Kidney (tissue), 14 donors: ENCODE data around the gene LRRN2. TPM values are rescaled to one million over a fixed set of nuclear protein-coding genes. Genes with fewer than 3 reads are reported as not detected.

Source experiments
- DNase-seq, 5 donors: peaks; one replicate each; pipeline ENCODE4 v3.0.0-alpha.2; 2013 to 2020
- FAIRE-seq: peaks from 2 replicates; lab custom pipeline; 2012; peaks lifted over from hg19 to GRCh38; lab: Jason Lieb, UNC
- H3K27ac ChIP-seq, 2 donors: one replicate each; pipeline ENCODE4 v1.7.0; 2013; ENCODE audit warnings: low read depth in 2 of 2, low read length in 2 of 2, inconsistent platforms in 1 of 2
- H3K27me3 ChIP-seq: one replicate; pipeline ENCODE4 v1.7.1; 2013; ENCODE audit warnings: low read length, inconsistent platforms; ENCODE audit not compliant: control insufficient read depth, insufficient read depth
- H3K36me3 ChIP-seq, 3 donors: one replicate each; pipeline versions ENCODE4 v1.7.0 to v1.7.1; 2013; ENCODE audit warnings: low read length in 3 of 3, control low read depth in 1 of 3, inconsistent platforms in 1 of 3; ENCODE audit not compliant: insufficient read depth in 3 of 3, control insufficient read depth in 2 of 3
- H3K4me1 ChIP-seq, 3 donors: one replicate each; pipeline versions ENCODE4 v1.7.0 to v1.7.1; 2013; ENCODE audit warnings: low read length in 3 of 3, inconsistent platforms in 1 of 3, low read depth in 1 of 3; ENCODE audit not compliant: control insufficient read depth in 2 of 3, insufficient read depth in 2 of 3
- H3K4me3 ChIP-seq, 3 donors: one replicate each; pipeline versions ENCODE4 v1.7.0 to v1.8.1; 2013; ENCODE audit warnings: low read length in 3 of 3, control low read depth in 1 of 3, inconsistent platforms in 1 of 3
- H3K9ac ChIP-seq, 3 donors: one replicate each; pipeline versions ENCODE4 v1.7.0 to v1.7.1; 2013; ENCODE audit warnings: low read length in 3 of 3, control low read depth in 1 of 3, inconsistent platforms in 1 of 3
- H3K9me3 ChIP-seq, 3 donors: one replicate each; pipeline versions ENCODE4 v1.7.0 to v1.7.1; 2013; ENCODE audit warnings: low read length in 3 of 3, control low read depth in 1 of 3, inconsistent platforms in 1 of 3; ENCODE audit not compliant: control insufficient read depth in 2 of 3, insufficient read depth in 1 of 3
- CTCF ChIP-seq: IDR thresholded peaks from 3 replicates; pipeline ENCODE4 v1.5.1; 2012; ENCODE audit warnings: mild to moderate bottlenecking, moderate library complexity, borderline replicate concordance; ENCODE audit not compliant: insufficient read depth; ENCODE audit errors: extremely low read depth
- intact Hi-C: fragments of 100-400 bp; cut with DNase I; formaldehyde crosslinking; loops from one replicate; pipeline ENCODE4 v1.11.1; 2022
- polyA plus RNA-seq: library from polyadenylated mRNA; stranded (reverse); fragments of 350-450 nt; fragmentation: Illumina TruSeq; extraction: RNeasy Lipid Tissue Mini Kit (QIAGEN cat#74804); gene quantifications from one replicate; pipeline ENCODE4 v1.2.3, GENCODE V29; 2014; ENCODE audit warnings: low read depth, low replicate concordance; ENCODE audit not compliant: insufficient read depth
- total RNA-seq: library from RNA; stranded (reverse); fragmentation: NEBNext Ultra II Directional; extraction: Animal tissue kit (Norgen Biotek cat#: 25700); gene quantifications from one replicate; pipeline ENCODE4 v1.2.1, GENCODE V29; 2021
- donor health status: control.
- donor health status: control.
- donor health status: control.
- donor health status: control.
- donor health status: control.
- donor health status: DM: yes; HTN: yes; CAD: no.
- donor health status: Normal renal cell carcinoma (clear cell type).

Gene LRRN2
- total and polyA plus RNA-seq, 2 donors from 2014 or later: 14.4 to 16.0 TPM

- no peak for DNase-seq
- Histone ChIP-seq H3K4me1 (peaks cover 5 to 13% (median 7%) of the 10 kb centered on the region in 3 donors), H3K9ac (no peak overlapping the region), H3K9me3 (no peaks in the 10 kb centered on the region), H3K36me3 (no peaks in the 10 kb centered on the region), H3K4me3 (no peak overlapping the region), H3K27ac (no peak overlapping the region), H3K27me3 (no peaks in the 10 kb centered on the region)
- TF ChIP-seq CTCF: no peak
- FAIRE-seq: no peak
- intact Hi-C loops: no loop called here
Observed at GRCh38 chr1:204641455-204641854, 44.1 kb downstream of the LRRN2 start.

DNA sequence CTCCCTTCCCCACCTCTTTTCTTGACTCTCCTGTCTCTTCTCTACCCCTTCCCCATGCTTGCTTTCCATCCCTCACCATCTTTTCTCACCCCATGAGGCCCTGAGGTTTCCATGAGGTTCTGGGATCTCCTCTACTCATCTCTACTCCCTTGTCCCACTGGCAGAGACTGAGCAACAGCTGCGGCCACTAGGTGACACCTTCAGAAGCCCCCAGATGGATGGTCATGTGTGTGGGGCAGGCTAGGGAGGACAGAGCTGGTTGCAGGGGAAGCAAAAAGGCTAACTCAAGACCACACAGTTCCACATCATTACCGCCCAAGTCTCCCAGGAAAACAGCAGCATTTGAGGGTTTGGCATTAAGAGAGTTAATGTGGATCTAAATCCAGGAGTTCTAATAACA lies 45.0 kb downstream of the LRRN2 start:
- TF ChIP-seq CTCF: no peak
- H3K9ac ChIP-seq: no peak overlapping the region
- H3K27ac ChIP-seq: no peak overlapping the region
- H3K9me3 ChIP-seq: no peaks in the 10 kb centered on the region
- H3K4me1 ChIP-seq: peaks cover 5 to 13% (median 7%) of the 10 kb centered on the region in 3 donors
- DNase-seq (no peak), FAIRE-seq (no peak)
- no peak overlapping the region for H3K4me3 ChIP-seq
- no peaks in the 10 kb centered on the region for H3K36me3 ChIP-seq
- H3K27me3 ChIP-seq: no peaks in the 10 kb centered on the region
- intact Hi-C loops: no loop called here

GRCh38 chr1:204634260-204634910 lies 51.2 kb downstream of the LRRN2 start:
- H3K9me3 ChIP-seq: no peaks in the 10 kb centered on the region
- no peak for TF ChIP-seq CTCF
- no peak for FAIRE-seq

More at GRCh38 chr1:204634260-204634910, 51.2 kb downstream of the LRRN2 start:
- Histone ChIP-seq H3K4me3 (no peak overlapping the region), H3K4me1 (peaks cover 5 to 13% (median 7%) of the 10 kb centered on the region in 3 donors), H3K27me3 (no peaks in the 10 kb centered on the region), H3K36me3 (no peaks in the 10 kb centered on the region), H3K27ac (no peak overlapping the region), H3K9ac (no peak overlapping the region)
- intact Hi-C loops: no loop called here
- no peak for DNase-seq
